GM19395 (cell line): ENCODE data around the gene ABAT.
"Not testable (repeated sequence)": the region's sequence is repeated elsewhere in the genome, so short reads cannot be mapped to it uniquely, and the experiment has no call there.

Source experiments
- ATAC-seq: cut with Tn5 transposase; IDR thresholded peaks from one replicate; pipeline ENCODE4 v1.9.1; 2021; ENCODE audit warnings: mild to moderate bottlenecking, moderate library complexity; ENCODE audit not compliant: unreplicated experiment

The ABAT gene

GRCh38 chr16:8678068-8678927 lies 3.9 kb downstream of the ABAT start:
- ATAC-seq: no peak

GRCh38 chr16:8679151-8679550 lies 4.7 kb downstream of the ABAT start:
- no peak for ATAC-seq

- no peak for ATAC-seq
These were observed 8.3 kb downstream of the ABAT start for GRCh38 chr16:8682551-8683259.

- ATAC-seq: no peak
These were observed 9.2 kb downstream of the ABAT start for GRCh38 chr16:8683640-8684039.

- ATAC-seq: no peak
These were observed 11.2 kb downstream of the ABAT start for GRCh38 chr16:8685617-8686016.

GRCh38 chr16:8686031-8686621 lies 11.7 kb downstream of the ABAT start:
- no peak for ATAC-seq

- no peak for ATAC-seq
These were observed 12.5 kb downstream of the ABAT start for GRCh38 chr16:8686879-8687278.

- ATAC-seq: no peak
These were observed 15.3 kb downstream of the ABAT start for GRCh38 chr16:8689686-8690085.

GRCh38 chr16:8691728-8692127 lies 17.3 kb downstream of the ABAT start:
- no peak for ATAC-seq

- no peak for ATAC-seq
These were observed 20.6 kb downstream of the ABAT start for GRCh38 chr16:8694795-8695728.

- ATAC-seq: no peak
These were observed 22.5 kb downstream of the ABAT start for GRCh38 chr16:8696880-8697279.

GRCh38 chr16:8697965-8698364 lies 23.5 kb downstream of the ABAT start:
- ATAC-seq: no peak

GRCh38 chr16:8703693-8704092 lies 29.3 kb downstream of the ABAT start:
- ATAC-seq: no peak

GRCh38 chr16:8704098-8704497 lies 29.7 kb downstream of the ABAT start:
- ATAC-seq: no peak

GRCh38 chr16:8705100-8705822 lies 30.8 kb downstream of the ABAT start:
- ATAC-seq: not testable (repeated sequence)

GRCh38 chr16:8708536-8708935 lies 34.1 kb downstream of the ABAT start:
- no peak for ATAC-seq

GRCh38 chr16:8712589-8713361 lies 38.4 kb downstream of the ABAT start:
- no peak for ATAC-seq

GRCh38 chr16:8713635-8714172 lies 39.3 kb downstream of the ABAT start:
- ATAC-seq: no peak

GRCh38 chr16:8714174-8714573 lies 39.8 kb downstream of the ABAT start:
- no peak for ATAC-seq
